ENCODE measurements around the gene GYPC. TPM values are rescaled to one million over a fixed set of nuclear protein-coding genes. Genes with fewer than 3 reads are reported as not detected.

The GYPC gene
- total and polyA plus RNA-seq, 4 donors, result 61.4 to 170 (median 113) TPM

- no peak for ATAC-seq (ENCODE audit: insufficient read depth, low FRiP score)
- 69 to 70% methylated on average over 7 of the region's 7 CpGs for WGBS, 2 donors
- peaks cover 0 to 4% (median 0%) of the 10 kb centered on the region in 4 donors for H3K36me3 ChIP-seq (ENCODE audit: control insufficient read depth in 4 of 4, insufficient read depth in 4 of 4, low read length in 4 of 4)
- DNase-seq, result peak in 2 of 3 donors; percentile 23 to 40
- no peak for TF ChIP-seq CTCF (IDR thresholded peaks at IDR 0.05; ENCODE audit: control extremely low read depth, extremely low read depth)
- H3K9ac ChIP-seq (ENCODE audit: insufficient read depth in 1 of 2, low read length in 2 of 2), result peak overlapping the region in 1 of 2 donors; percentile 77
- no peaks in the 10 kb centered on the region for H3K9me3 ChIP-seq (ENCODE audit: control insufficient read depth in 4 of 4, insufficient read depth in 3 of 4, low read length in 3 of 4)
- H3K27me3 ChIP-seq (ENCODE audit: control insufficient read depth in 3 of 3, insufficient read depth in 3 of 3, low read length in 2 of 3), result no peaks in the 10 kb centered on the region
- peak overlapping the region; percentile 93 to 100 for H3K27ac ChIP-seq (ENCODE audit: low read depth in 1 of 2, low read length in 1 of 2)
- H3K4me1 ChIP-seq (ENCODE audit: control insufficient read depth in 5 of 5, insufficient read depth in 5 of 5, low read length in 5 of 5), result peaks cover 4 to 65% (median 17%) of the 10 kb centered on the region in 5 donors
- no peak overlapping the region for H3K4me3 ChIP-seq
These were observed 907 bp upstream of the GYPC start for GRCh38 chr2:126655051-126655450.

DNA sequence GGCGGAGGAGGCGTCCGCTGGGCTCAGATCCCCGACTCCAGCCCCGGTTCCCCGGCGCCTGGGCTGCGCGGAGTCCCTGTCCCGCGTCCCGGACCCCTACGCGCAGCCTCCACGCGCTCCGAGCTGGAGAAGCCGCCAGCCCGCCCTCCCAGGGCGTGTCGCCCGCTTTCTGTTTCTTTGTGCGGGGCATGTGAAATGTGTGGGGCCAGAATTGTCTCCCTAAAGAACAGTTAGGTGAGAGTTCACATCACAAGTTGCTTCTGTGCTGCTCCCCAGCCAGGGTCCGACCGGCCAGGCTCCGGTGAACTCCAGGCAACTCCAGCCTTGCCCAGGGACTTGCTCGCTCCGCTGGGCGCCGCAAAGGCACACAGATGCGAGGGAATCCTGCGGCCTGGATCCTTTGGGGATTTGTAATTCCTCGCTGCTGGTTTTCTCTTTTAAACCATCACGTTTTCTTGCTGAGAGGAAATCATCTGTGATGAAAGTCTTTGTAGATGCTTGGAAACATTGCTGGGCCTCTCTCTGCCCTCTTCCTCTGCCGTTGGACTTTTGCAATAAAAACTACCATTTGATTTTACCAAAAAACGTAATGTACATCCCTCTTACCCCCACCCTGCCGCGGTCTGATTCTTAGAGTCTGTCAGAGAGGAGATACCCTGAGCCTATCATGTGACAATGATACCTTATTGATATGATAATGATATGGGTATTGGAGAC lies 631 bp downstream of the GYPC start:
- ATAC-seq (ENCODE audit: insufficient read depth, low FRiP score), result no peak
- peak overlapping the region; percentile 47 to 65 for H3K9ac ChIP-seq (ENCODE audit: insufficient read depth in 1 of 2, low read length in 2 of 2)
- no peak for TF ChIP-seq CTCF (IDR thresholded peaks at IDR 0.05; ENCODE audit: control extremely low read depth, extremely low read depth)

DNA sequence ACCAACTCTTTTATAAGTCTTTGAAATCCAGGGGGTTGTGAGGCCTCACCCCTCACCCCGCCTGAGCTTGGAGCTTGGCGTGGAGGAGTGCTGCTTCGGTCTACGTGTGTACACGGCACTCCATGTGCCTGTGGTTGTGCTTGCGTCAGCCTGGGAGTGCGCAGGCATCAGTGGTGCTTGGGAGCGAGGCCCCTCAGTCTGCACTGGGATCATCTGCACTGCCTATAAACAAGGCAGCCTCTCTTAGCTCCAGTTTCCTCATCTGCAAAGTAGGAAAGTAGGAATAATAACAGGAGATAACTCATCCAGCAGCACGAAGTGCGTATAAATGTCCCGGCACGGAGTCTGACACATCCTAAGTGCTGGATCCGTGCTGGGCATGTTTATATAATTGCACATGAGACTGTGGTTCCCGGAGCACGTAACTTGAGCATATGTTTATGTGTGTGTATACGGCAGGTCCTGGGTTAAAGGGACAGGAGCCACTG lies 1.2 kb downstream of the GYPC start:
- WGBS, 2 donors, result 14 to 25% methylated on average over 16 of the region's 16 CpGs
- DNase-seq, result peak in 2 of 3 donors; percentile 66 to 71
- Histone ChIP-seq H3K9me3 (ENCODE audit: control insufficient read depth in 4 of 4, insufficient read depth in 3 of 4, low read length in 3 of 4) (no peaks in the 10 kb centered on the region), H3K27ac (ENCODE audit: low read depth in 1 of 2, low read length in 1 of 2) (peak overlapping the region; percentile 93 to 100), H3K27me3 (ENCODE audit: control insufficient read depth in 3 of 3, insufficient read depth in 3 of 3, low read length in 2 of 3) (no peaks in the 10 kb centered on the region), H3K4me1 (ENCODE audit: control insufficient read depth in 5 of 5, insufficient read depth in 5 of 5, low read length in 5 of 5) (peaks cover 10 to 82% (median 32%) of the 10 kb centered on the region in 5 donors), H3K4me3 (peak overlapping the region; percentile 73), H3K9ac (ENCODE audit: insufficient read depth in 1 of 2, low read length in 2 of 2) (peak overlapping the region in 1 of 2 donors; percentile 65), H3K36me3 (ENCODE audit: control insufficient read depth in 4 of 4, insufficient read depth in 4 of 4, low read length in 4 of 4) (peaks cover 0 to 8% (median under 1%) of the 10 kb centered on the region in 4 donors)
- TF ChIP-seq CTCF (IDR thresholded peaks at IDR 0.05; ENCODE audit: control extremely low read depth, extremely low read depth), result no peak
- no peak for ATAC-seq (ENCODE audit: insufficient read depth, low FRiP score)

More for the DNA sequence above, 631 bp downstream of the GYPC start:
- DNase-seq, result peak; percentile 62 to 75 (median 67)
- WGBS, 2 donors, result 5 to 9% methylated on average over 38 of the region's 38 CpGs
- H3K9me3 ChIP-seq (ENCODE audit: control insufficient read depth in 4 of 4, insufficient read depth in 3 of 4, low read length in 3 of 4), result no peaks in the 10 kb centered on the region
- no peaks in the 10 kb centered on the region for H3K27me3 ChIP-seq (ENCODE audit: control insufficient read depth in 3 of 3, insufficient read depth in 3 of 3, low read length in 2 of 3)
- H3K4me1 ChIP-seq (ENCODE audit: control insufficient read depth in 5 of 5, insufficient read depth in 5 of 5, low read length in 5 of 5), result peaks cover 10 to 77% (median 26%) of the 10 kb centered on the region in 5 donors
- peak overlapping the region; percentile 73 for H3K4me3 ChIP-seq
- H3K27ac ChIP-seq (ENCODE audit: low read depth in 1 of 2, low read length in 1 of 2), result peak overlapping the region; percentile 93 to 100
- H3K36me3 ChIP-seq (ENCODE audit: control insufficient read depth in 4 of 4, insufficient read depth in 4 of 4, low read length in 4 of 4), result peaks cover 0 to 8% (median under 1%) of the 10 kb centered on the region in 4 donors
